NCI-H446 treated with DMSO at 0.1 percent for 48 hours (cell line): ENCODE data around the gene CCNQ.

ENCODE experiments used
- DNase-seq: peaks from one replicate; lab custom pipeline; 2025; lab: John Stamatoyannopoulos, UW

The CCNQ gene

GRCh38 chrX:153598541-153599191 is at the start of gene CCNQ:
TSS of gene CCNQ (minus strand) at chrX:153599139. CDS start at chrX:153599073, 66 bp downstream.
- no peak for DNase-seq

DNA sequence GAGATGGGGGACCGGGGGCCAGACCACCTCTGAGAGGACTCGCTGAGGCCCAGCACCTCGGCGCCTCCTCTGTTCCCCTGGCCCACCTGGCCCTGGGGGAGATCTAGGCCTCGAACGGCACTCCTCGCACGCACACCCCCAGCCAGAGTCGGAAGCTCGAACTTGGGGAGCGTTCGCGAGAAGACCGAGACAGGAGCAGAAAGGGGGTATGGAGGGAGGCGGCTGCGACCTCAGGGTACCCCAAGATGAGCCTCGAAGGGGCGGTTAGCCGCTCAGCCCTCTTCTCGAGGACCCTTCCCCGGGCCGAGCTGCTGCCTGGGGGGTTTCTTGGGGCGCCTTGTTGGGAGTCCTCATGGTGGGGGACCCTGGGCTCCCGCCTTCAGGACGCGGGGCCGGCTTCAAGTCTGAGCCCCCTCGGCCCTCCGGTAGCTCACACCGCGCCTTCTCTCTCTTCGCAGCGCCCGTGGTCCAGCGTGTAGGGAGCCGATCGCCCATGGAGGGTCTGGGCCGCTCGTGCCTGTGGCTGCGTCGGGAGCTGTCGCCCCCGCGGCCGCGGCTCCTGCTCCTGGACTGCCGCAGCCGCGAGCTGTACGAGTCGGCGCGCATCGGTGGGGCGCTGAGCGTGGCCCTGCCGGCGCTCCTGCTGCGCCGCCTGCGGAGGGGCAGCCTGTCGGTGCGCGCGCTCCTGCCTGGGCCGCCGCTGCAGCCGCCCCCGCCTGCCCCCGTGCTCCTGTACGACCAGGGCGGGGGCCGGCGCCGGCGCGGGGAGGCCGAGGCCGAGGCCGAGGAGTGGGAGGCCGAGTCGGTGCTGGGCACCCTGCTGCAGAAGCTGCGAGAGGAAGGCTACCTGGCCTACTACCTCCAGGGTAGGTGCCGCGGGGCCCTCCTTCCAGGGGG is 48.8 kb upstream of the CCNQ start:
- DNase-seq = no peak

DNA sequence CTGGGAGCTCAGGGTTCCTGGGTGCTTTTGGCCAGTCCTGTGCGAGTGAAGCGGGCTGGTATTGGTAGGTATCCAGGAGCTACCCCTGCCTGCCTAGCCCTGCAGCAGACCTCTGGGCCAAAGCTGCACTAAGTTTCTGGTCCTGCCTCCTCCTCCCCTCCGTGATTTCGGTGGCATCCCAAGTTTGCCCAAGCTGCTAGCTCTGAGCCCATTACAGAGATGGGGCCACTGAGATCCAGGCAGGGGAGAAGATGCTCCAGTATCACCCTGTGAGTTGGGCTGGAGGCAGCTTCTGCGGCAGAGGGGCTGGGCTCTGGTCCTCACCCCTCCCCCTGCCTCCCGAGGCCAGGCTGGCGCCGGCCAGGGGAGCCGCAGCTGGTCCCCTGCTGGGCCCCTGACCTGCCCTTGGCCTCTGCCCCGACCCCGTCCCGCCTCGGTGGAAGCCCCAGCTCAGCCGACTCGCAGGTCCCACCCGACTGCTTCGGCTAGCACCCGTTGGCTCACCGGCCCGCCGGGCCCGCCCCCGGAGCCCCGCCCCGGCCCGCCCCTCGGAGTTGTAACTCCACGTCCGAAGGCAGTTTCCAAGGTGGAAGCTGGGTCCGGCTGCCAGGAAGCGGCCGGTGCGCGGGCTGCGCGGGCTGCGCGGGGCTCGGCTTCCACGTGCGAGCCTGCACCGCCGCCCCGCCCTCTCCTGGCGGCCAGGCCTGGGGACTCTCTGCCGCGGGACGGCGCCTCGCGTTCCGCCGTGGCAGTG is 47.9 kb upstream of the CCNQ start, which contains the start of gene DUSP9:
DUSP9 (plus strand) TSS at position 584 of the 754 bp plus-strand sequence. CDS start 751 bp downstream, outside the sequence.
- DNase-seq = no peak

DNA sequence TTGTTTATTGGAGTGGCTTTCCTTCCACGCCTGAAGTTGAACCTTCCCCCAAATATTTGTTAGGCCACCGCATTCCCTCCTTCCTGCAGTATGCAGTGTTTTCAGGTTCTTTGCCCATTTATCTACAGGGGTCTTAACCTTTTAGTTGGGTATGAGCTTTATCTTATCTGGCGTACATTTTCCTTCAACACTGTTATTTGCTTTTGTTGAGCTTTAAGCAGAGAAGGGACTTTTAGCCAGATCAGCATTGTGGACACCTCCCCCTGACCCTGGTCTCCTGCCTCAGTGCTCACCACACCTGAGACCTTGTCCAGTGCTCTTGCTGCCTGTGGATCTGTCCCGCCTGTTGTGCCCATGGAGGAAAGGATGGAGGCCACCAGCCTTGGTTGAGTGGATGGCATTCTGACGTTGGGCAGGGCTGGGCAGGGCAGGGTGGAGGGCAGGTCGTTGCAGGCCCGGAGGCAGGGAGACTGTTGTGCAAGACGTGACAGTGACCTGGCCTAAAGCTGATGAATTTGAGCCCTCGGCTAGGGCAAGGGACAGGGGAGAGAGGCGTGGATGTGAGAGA is 47.1 kb upstream of the CCNQ start:
- no peak for DNase-seq

DNA sequence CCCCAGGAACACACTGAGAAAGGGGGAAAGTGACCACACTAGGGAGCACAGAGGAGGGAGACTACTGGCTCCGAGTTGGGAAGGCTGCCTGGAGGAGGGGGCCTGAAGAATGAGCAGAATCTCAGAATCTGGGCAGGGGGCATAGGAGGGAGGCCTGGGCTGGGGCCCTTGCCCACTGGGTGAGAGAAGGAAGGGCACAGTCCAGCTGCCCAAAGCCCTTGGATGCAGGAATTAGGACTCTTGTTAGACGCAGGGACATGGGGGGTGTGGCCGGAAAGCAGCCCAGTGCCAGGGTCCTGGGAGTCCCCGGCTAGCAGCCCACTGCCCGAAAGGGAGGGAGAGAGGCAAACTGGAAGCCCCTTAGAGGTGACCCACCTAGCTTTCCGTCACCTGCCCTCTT is 46.2 kb upstream of the CCNQ start:
- DNase-seq = no peak

GRCh38 chrX:153644356-153645125 is 45.6 kb upstream of the CCNQ start:
- DNase-seq = no peak

GRCh38 chrX:153643431-153644351 is 44.8 kb upstream of the CCNQ start:
- DNase-seq = no peak

- DNase-seq = no peak
Measured at GRCh38 chrX:153642655-153643430, 43.9 kb upstream of the CCNQ start.

- no peak for DNase-seq
Measured at GRCh38 chrX:153642051-153642654, 43.2 kb upstream of the CCNQ start.

- DNase-seq = no peak
Measured at GRCh38 chrX:153641627-153642026, 42.7 kb upstream of the CCNQ start.

DNA sequence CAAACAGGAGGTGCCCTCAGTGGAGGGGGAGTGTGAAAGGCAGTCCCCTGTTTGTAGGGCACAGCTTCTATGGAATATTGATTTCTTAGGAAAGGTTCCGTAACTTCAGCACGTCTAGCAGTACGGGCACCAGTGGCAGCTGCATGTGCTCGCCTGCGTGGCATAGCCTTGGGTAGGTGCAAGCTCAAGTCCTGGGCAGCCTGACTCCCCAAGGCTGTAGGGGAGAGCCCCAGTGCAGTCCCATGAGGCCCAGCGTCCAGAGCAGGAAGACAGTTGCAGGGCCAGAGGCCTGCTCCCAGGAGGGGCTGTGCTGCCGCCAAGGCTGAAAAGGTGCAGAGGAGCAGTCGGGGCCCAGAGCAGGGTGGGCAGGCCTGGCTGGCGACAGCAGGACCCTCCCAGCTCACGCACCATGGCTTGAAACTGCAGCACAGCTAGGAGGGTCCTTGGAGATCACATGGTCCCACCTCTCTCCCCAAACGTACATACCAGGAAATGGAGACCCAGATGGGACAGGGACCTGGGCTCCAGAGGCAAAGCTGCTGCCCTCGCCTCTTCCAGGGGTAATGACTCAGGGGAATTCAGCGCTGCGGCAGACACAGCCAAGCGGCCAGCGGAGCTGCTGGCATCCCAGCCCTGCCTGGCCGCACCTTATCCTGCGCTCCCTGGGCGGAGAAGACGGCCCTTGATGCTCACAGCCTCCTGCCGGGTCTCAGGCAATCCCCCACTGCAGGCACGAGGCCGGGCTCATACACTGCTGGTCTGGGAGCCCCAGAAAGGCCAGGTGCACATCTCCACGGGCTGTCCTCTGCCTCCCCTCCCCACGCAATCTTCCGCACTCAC is 42.0 kb upstream of the CCNQ start:
- DNase-seq = no peak

- DNase-seq = no peak
Measured at GRCh38 chrX:153640045-153640686, 41.2 kb upstream of the CCNQ start.

DNA sequence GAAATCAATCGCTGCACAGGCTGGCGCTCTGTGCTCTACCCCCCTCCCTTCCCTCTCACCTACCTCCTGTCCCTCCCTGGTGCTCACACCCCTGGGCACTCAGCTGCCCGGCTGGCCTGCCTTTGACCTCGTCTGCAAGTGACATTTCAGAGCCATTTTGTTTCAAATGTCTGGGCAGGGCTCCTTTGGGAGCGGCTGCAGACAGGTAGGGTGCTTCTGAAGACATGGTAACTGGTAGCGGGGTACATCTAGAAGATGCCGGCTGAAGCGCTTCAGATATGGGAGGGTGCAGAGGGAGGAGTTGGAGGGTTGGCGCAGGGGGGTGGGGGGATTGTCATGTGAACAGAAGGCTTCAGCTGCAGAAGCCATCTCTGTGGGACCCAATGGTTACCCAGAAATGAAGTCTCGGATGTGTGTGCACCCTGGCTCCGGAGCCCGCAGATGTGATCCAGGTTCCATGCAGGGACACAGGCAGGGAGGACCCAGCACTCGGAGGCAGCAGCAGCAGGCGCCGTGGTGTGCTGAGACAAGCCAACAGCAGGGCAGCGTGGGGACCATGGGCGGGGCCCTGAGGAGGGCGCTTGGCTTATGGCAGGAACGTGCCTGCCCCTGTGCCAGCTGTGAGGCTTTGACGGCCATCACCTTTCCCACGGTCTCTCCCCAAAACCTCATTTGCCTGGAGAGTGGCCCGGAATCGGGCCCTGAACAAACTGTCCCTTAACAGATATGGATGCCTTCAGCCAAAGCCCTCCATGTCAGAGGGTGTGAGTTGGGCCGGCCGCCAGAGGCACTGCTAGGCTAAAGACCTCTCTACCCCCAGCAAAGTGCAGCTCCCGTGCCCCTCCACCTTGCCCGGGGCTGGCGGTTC is 40.5 kb upstream of the CCNQ start:
- no peak for DNase-seq

DNA sequence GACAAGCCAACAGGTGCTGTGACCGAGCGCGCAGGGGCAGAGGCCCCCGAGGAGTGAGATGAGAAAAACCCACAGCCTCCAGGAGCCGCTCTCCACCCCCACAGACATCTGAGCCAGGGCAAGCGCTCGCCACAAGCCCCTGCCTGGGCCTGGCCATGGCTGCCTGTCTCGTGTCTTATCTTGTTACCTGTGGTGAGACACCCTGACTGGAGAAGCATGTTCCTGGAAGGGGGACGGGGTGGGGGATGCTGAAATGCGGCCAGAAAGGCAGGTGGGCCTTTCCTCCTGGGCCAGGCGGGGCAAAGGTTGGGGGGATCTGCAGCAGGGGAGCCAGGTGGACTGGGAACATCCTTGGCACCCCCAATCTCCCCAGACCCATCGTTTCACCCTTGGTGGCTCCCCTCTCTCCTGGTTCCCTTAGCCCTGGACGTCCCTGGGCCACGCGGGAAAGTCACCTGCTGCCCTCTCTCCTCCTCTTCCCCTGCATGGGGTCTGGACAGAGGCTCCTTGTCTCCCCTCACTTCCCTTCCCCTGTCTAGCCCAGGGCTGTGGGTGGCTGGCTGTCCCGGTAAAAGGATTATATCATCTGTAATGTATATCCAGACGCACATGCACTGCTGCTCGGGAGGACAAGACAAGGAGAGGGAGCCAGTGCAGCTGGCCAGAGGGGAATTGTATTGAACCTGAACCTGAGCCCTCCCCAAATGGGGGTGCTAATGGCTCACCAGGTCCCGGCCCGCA is 39.7 kb upstream of the CCNQ start:
- DNase-seq = no peak

DNA sequence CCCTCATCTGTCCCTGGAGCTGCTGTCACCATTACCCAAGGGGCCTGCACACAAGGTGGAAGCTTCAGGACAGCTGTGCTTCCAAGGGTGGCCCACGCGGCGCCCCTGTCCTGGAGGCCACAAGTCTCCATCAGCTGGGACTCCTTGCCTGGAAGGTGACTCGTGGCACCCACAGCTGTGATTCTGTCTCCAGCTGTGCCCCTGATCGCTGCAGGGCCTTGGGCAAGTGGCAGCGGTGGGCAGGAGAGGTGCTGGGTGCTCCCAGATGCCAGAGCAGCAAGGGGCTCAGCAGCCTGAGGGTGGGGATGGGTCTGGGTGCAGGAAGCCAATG is 39.1 kb upstream of the CCNQ start:
- DNase-seq = no peak
